Testis (tissue), 3 donors: ENCODE data around the gene ZMYND19. TPM values are rescaled to one million over a fixed set of nuclear protein-coding genes. Genes with fewer than 3 reads are reported as not detected.

Experiments used
- DNase-seq: peaks from one replicate; pipeline ENCODE4 v3.0.0-alpha.2; 2019
- H3K27ac ChIP-seq, 2 donors: fragments of 200-600 bp; sonication (generic); one replicate each; pipeline ENCODE4 v1.5.1; 2019
- H3K27me3 ChIP-seq: fragments of 200-600 bp; sonication (generic); one replicate; pipeline ENCODE4 v1.5.1; 2019
- H3K36me3 ChIP-seq: fragments of 200-600 bp; sonication (generic); one replicate; pipeline ENCODE4 v1.5.1; 2017; ENCODE audit warnings: low read depth; ENCODE audit errors: missing control alignments
- H3K4me1 ChIP-seq: fragments of 200-600 bp; sonication (generic); one replicate; pipeline ENCODE4 v1.5.1; 2019
- H3K4me3 ChIP-seq, 2 donors: fragments of 200-600 bp; sonication (generic); one replicate each; pipeline ENCODE4 v1.5.1; 2017 to 2019
- H3K9me3 ChIP-seq: fragments of 200-600 bp; sonication (generic); one replicate; pipeline ENCODE4 v1.5.1; 2017
- POLR2A ChIP-seq: fragments of 450-650 bp; IDR thresholded peaks from one replicate; pipeline ENCODE4 v1.6.1; 2017; ENCODE audit warnings: antibody characterized with exemption, mild to moderate bottlenecking, moderate library complexity
- WGBS, 2 donors: methylation state at CpG; one replicate each; pipeline ENCODE4 v1.1.5; 2018; 5-methylcytosine and 5-hydroxymethylcytosine counted together
- intact Hi-C: fragments of 100-400 bp; cut with DNase I; formaldehyde crosslinking; loops from one replicate; pipeline ENCODE4 v1.15.1; 2023; ENCODE audit warnings: low total_unique reads
- polyA plus RNA-seq: library from polyadenylated mRNA; stranded (reverse); fragments of 350-450 nt; fragmentation: Illumina TruSeq; extraction: RNeasy Lipid Tissue Mini Kit (QIAGEN cat#74804); gene quantifications from one replicate; pipeline ENCODE4 v1.2.3, GENCODE V29; 2014; ENCODE audit warnings: low read depth, low replicate concordance; ENCODE audit not compliant: insufficient read depth
- total RNA-seq, 2 donors: library from RNA; depleted of rRNA; stranded (reverse); fragments of >200 nt; gene quantifications; one replicate each; pipeline ENCODE4 v1.2.3, GENCODE V29; 2016
- TF ChIP-seq, protein P1 (sequence below), 3 experiments: fragments of 450-650 bp in 2 of 3; fragments of 200-600 bp in 1 of 3; sonication (generic) in 1 of 3; IDR thresholded peaks; one replicate each; pipeline ENCODE4 v1.5.1; 2016 to 2019; ENCODE audit warnings: antibody characterized with exemption in 3 of 3, mild to moderate bottlenecking in 2 of 3, moderate library complexity in 1 of 3

Gene ZMYND19
- total and polyA plus RNA-seq, 3 donors from 2014 or later = 72.2 to 81.0 (median 73.8) TPM

- TF ChIP-seq, protein P1, sequence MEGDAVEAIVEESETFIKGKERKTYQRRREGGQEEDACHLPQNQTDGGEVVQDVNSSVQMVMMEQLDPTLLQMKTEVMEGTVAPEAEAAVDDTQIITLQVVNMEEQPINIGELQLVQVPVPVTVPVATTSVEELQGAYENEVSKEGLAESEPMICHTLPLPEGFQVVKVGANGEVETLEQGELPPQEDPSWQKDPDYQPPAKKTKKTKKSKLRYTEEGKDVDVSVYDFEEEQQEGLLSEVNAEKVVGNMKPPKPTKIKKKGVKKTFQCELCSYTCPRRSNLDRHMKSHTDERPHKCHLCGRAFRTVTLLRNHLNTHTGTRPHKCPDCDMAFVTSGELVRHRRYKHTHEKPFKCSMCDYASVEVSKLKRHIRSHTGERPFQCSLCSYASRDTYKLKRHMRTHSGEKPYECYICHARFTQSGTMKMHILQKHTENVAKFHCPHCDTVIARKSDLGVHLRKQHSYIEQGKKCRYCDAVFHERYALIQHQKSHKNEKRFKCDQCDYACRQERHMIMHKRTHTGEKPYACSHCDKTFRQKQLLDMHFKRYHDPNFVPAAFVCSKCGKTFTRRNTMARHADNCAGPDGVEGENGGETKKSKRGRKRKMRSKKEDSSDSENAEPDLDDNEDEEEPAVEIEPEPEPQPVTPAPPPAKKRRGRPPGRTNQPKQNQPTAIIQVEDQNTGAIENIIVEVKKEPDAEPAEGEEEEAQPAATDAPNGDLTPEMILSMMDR (IDR thresholded peaks at IDR 0.05) = no peak
- TF ChIP-seq POLR2A = no peak
- Histone ChIP-seq H3K9me3 (no peaks in the 10 kb centered on the region), H3K36me3 (no peaks in the 10 kb centered on the region), H3K27ac (no peak overlapping the region), H3K4me3 (no peak overlapping the region), H3K4me1 (peaks cover 30% of the 10 kb centered on the region), H3K27me3 (no peaks in the 10 kb centered on the region)
- DNase-seq = no peak
- intact Hi-C loops = no loop called here
- 90 to 94% methylated on average over 3 to 6 of the region's 6 CpGs for WGBS, 2 donors
These were observed 20.6 kb upstream of the ZMYND19 start for GRCh38 chr9:137610944-137611343.

GRCh38 chr9:137607141-137607857 is 17.0 kb upstream of the ZMYND19 start:
- no peak overlapping the region for H3K4me3 ChIP-seq
- no peaks in the 10 kb centered on the region for H3K27me3 ChIP-seq
- intact Hi-C loops = no loop called here
- H3K27ac ChIP-seq = no peak overlapping the region
- WGBS, 2 donors = 35 to 56% methylated on average over 6 to 17 of the region's 17 CpGs
- H3K9me3 ChIP-seq = no peaks in the 10 kb centered on the region
- H3K36me3 ChIP-seq = no peaks in the 10 kb centered on the region
- DNase-seq = no peak
- peaks cover 30% of the 10 kb centered on the region for H3K4me1 ChIP-seq
- TF ChIP-seq, protein P1 (IDR thresholded peaks at IDR 0.05) = no peak
- TF ChIP-seq POLR2A = no peak

DNA sequence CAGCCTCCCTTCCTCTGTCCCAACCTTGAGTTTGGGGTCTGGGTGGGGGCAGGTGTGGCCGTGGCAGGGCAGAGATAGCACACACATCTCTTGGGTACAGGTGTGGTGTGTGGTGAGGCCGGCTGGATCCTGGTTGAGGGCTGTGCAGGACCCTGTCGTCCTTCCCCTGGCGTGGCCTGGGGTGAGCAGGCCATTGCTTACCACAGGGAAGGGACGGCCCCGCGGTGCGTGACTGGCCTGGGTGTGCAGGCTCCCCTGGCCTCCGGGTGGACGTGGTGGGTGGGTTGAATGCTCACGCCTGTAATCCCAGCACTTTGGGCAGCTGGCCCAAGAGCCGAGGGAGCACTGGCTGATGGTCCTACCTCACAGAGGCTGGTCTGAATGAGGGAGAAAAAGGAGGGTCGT is 16.4 kb upstream of the ZMYND19 start:
- no peak for TF ChIP-seq POLR2A
- TF ChIP-seq, protein P1 (IDR thresholded peaks at IDR 0.05) = no peak
- Histone ChIP-seq H3K27me3 (no peaks in the 10 kb centered on the region), H3K9me3 (no peaks in the 10 kb centered on the region), H3K27ac (no peak overlapping the region), H3K4me3 (peak overlapping the region in 1 of 2 donors; percentile 63), H3K36me3 (no peaks in the 10 kb centered on the region), H3K4me1 (peaks cover 24% of the 10 kb centered on the region)
- 23 to 32% methylated on average over 11 to 13 of the region's 13 CpGs for WGBS, 2 donors
- no peak for DNase-seq
- intact Hi-C loops = no loop called here

DNA sequence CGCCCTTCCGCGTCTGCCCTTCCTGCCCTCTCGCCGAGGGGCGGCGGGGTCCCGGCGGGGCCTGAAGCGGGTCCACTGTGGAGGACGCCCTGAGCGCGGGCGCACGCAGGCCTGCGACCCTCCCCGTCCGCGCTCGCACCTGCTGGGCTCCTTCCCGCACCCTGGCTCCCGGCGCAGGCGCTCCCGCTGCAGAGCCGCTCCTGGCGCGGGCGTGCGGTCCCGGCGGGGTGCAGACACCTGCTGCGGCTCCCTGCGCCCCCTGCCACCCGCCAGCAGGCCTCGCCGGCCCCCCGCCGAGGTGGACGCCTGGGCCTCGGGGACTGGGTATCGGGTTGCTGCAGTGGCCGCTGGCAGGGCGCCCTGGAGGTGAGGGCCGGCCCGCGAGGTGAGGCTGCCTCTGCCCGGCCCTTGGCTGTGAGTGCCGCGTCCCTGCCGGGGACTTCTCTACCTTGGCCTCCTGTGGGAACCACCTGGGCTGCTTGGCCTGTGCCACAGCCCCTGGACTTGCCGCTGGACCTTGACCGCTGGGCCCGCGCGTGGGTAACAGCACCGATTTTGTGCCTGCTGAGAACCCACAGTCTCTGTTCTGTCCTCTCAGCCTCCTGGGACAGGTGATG is 15.8 kb upstream of the ZMYND19 start:
- no peak for DNase-seq
- intact Hi-C loops = no loop called here
- no peaks in the 10 kb centered on the region for H3K36me3 ChIP-seq
- H3K4me3 ChIP-seq = peak overlapping the region; percentile 63 to 67
- H3K27me3 ChIP-seq = no peaks in the 10 kb centered on the region
- 6% methylated on average over 32 of the region's 57 CpGs; no CpG with 5 or more reads in 1 of the 2 donors for WGBS, 2 donors
- H3K9me3 ChIP-seq = no peaks in the 10 kb centered on the region
- H3K27ac ChIP-seq = peak overlapping the region in 1 of 2 donors; percentile 72
- TF ChIP-seq, protein P1 (IDR thresholded peaks at IDR 0.05) = no peak
- no peak for TF ChIP-seq POLR2A
- H3K4me1 ChIP-seq = peaks cover 22% of the 10 kb centered on the region
